ENCODE data around the gene RCBTB2.
"Not testable (repeated sequence)": the region's sequence is repeated elsewhere in the genome, so short reads cannot be mapped to it uniquely, and the experiment has no call there.

The RCBTB2 gene

DNA sequence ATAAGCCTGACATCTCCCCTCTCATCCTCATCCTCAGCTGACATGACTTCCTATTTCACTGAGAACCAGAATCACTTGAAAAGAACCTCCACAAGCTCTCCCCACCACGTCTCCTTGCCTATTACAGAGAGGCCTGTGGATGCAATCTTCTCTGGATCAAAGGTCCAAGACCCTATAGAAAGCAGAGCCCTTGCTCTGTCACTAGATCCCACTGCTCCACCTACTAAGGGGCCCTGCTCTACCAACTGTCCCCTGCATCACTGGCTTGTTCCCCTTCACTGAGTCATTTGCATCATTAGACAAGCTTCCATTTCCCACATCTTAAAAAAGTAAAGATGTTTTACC, 40.8 kb downstream of the RCBTB2 start:
- DNase-seq, result no peak

DNA sequence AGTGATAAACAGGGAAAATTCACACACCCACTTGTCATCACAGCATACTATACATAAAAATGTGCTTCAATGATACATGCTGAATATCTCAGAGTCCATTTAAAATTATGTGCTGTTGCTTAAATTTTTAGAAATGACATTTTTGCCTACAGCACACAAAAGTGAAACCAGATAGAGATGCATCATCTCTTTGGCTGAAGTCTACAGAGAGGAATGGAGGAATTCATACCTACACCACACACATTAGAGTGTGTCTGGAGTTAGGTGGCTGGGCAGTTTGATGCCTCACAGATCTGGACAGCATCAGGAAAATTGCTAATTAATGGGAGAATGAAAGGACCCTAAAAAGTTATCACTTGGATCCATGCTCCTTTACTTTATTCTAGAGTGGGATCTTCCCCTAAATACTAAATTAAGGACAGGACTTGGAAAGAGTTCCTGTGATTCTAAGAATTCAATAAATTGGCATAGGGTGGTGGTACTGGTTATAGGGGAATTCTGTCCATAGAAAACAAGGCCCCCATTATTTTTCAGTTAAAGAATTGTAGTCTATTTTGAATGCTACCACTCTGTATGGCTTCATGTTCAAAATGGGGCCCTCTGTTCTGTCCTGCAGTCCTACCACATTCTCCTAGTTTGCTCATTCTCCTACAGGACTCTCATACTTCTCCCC, 41.3 kb downstream of the RCBTB2 start:
- no peak for DNase-seq

- DNase-seq, result no peak
Measured at GRCh38 chr13:48490241-48490640, 42.6 kb downstream of the RCBTB2 start.

DNA sequence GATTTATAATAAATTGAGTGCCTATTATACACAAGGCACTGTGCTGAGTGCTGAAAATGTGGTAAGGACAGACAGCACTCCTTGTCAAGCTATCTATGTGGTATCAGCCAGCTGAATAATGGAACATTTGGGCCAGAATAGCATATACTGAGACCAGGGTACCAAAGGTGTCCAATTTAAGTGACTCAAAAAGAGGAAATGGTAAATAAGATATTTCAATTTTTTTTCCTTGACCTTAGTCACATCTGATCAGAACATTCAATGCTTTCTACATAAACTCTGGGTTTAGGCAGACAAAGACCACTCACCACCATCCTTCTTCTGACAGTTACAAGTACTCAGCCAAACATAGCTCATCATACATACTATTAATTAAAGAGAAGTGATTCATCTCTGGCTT, 43.2 kb downstream of the RCBTB2 start:
- no peak for DNase-seq

DNA sequence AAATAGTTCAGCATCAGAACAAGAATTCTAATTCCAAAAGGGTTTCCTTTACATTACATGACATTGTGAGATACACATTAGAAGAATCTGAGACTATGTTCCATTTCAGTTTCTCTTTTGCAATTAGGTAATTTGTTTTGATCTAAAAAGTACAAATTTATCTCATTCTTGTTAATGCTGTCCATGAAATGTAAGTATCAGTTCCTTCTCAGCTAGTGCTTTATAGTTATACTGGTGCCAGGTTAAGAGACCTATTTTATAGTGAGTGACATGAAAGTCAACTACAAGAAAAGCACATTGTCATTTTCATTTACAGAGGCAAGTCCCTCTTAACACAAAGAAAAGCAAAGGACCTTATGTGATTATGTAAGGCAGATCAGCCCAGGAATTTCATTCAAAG, 43.9 kb downstream of the RCBTB2 start:
- no peak for DNase-seq

DNA sequence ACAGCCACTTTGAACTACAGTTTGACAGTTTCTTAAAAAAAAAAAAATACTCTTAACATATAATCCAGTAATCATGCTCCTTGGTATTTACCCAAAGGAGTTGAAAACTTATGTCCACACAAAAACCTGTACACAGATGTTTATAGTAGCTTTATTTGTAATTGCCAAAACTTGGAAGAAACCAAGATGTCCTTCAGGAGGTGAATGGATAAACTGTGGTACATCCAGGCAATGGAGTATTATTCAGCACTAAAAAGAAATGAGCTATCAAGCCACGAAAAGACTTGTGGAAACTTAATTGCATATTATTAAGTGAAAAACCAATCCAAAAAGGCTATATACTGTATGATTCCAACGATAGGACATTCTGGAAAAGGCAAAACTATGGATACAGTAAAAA, 44.9 kb downstream of the RCBTB2 start:
- DNase-seq, result no peak

DNA sequence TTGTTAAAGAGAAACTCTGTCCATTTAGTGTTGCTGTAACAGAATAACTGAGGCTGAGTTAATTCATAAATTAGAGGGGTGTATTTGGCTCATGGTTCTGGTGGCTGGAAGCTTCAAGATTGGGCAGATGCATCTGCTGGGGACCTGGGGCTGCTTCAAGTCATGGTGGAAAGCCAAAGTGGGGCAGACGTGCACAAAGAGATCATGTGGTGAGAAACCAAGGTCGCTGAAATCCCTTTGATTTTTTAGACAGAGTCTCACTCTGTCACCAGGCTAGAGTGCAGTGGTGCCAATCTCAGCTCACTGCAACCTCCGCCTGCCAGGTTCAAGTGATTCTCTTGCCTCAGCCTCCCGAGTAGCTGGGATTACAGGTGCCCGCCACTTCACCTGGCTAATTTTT, 46.0 kb downstream of the RCBTB2 start:
- no peak for DNase-seq

- DNase-seq, result no peak
Measured at GRCh38 chr13:48486362-48486761, 46.5 kb downstream of the RCBTB2 start.

DNA sequence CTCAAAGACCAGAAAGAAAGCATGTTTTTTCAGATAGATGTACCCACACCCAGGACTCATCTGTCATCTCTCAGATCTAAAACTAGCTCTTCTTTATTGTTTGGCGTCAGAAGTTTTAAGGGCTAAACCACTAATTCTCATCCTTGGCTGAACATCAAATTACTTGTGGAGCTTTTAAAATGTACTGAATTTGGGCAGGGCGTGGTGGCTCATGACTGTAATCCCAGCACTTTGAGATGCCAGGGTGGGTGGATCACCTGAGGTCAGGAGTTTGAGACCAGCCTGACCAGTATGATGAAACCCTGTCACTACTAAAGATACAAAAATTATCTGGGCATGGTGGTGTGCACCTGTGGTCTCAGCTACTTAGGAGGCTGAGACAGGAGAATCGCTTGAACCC, 47.4 kb downstream of the RCBTB2 start:
- no peak for DNase-seq

DNA sequence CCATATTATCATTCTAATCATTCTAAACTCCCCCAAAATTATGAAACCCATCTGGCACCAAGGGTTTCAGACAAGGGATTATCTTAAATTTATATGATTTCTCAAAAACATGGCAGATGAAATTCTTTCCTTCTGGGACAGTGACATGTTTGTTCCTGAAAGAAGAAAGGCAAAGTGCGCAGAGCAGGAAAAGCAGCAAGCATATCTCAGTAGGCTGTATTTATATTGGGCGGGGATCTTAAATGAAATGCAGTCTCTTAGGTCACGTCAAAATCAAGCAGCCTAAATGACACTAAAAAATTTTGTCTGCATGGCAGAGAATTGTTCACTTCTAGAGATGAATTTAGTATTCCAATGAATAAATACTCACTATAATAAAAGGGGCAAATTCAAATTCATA, 49.3 kb downstream of the RCBTB2 start:
- DNase-seq, result no peak

DNA sequence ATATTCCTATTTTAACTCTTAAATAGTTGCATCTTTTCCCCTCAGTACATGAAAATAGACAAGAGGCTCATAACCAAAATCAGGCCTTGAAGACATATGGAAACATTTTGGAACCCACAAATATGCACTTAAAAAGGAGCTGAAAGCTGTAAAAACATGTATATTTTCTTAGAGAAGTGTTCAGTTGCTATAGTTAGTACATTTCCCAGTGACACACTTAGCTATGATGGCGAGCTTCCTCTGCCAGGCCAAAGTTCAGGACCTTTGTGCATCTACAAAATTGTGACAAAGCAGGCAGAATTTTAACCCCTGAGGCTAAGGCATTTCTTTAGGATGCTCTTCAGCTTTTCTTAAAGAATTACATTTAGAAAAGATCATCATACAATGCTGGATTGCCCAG, 54.5 kb downstream of the RCBTB2 start:
- DNase-seq, result no peak

- no peak for DNase-seq
Measured at GRCh38 chr13:48477191-48477855, 55.6 kb downstream of the RCBTB2 start.

GRCh38 chr13:48476686-48477085, 56.2 kb downstream of the RCBTB2 start:
- no peak for DNase-seq

DNA sequence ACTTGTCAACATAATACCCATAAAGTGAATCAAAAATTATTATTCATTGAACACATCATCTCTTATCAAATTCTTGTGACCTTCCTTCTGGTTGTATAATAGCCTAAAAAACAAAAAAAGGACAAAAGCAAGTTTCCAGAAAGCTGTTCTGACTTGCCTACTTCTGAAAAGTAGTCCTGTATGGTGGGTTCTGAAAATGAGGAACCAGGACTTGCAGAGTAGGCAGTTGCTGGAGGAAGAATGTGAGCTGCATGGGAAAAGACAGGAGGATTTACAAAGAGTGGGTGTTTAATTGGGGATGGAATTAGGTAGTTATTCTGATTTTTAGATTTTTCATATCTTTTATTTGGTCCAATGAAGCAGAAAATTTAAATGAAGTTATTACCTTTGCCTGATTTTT, 56.7 kb downstream of the RCBTB2 start:
- DNase-seq, result no peak

DNA sequence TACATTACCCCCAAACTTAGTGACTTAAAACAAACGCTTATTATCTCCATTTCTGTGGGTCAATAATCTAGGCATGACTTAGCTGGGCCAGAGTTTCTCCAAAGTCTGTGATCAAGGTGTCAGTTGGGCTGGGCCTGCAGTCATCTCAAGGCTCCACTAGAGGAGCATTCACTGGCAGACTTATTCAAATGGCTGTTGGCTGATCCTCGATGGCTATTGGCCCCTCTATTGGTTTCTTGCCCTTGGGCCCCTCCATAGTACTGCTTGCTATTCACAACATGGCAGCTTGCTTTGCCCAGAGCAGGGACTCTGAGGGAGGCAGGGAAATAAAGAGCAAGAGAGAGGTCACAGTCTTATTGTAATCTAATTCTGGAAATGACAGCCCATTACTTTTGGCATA, 57.6 kb downstream of the RCBTB2 start:
- DNase-seq, result no peak

DNA sequence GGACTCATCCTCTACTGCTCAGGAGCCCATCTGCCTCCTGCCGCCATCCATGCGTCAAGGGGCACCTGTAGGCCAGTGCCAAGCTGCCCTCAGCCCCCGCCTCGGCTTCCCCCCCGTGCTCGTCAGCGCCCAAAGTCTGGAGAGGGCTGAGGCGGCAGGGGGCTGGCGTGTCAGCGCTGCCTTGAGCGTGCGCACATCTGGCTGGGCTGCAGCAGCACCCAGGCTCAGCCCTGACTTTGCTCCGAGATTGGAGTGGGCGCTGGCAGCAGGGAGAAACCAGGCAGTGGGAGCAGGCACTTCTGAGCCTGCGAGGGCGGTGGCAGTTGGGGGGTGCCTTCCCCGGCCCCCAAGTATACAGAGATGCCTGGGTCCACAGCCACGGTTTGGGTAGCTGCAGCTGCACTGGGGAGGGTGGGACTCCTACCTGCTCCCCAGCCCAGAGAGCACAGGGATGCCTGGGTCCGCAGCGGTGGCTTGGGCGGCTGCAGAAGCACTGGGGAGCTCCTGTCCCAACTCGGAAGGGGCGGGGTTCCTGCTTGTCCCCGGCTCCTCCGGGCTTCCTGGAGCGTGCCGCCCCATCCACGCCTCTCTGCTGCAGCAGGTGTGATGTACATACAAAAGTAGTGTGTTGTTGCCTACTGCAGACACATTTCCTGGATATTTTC, 75.2 kb downstream of the RCBTB2 start:
- DNase-seq, result no peak

DNA sequence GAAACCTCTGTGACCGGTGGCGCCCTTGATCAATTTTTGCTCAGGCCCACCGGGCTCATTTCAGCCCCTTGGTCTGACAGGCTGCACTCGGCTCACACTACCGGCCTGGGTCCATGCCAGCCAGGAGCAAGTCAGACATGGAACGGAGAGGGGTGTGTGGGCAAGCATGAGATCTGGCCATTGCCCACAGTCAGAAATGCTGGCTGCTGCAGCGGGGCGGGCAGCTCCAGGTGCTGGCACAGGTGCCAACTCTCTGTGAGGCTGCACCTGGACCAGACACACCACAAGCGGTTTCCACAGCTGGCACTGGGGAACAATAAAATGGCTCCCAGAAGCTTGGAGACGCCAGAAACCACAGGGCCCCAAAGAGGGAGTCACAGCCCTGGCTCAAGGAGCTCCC, 76.3 kb downstream of the RCBTB2 start:
- no peak for DNase-seq

- not testable (repeated sequence) for DNase-seq
Measured at GRCh38 chr13:48451196-48451595, 81.7 kb downstream of the RCBTB2 start.

GRCh38 chr13:48449656-48450055, 83.2 kb downstream of the RCBTB2 start:
- DNase-seq, result no peak

DNA sequence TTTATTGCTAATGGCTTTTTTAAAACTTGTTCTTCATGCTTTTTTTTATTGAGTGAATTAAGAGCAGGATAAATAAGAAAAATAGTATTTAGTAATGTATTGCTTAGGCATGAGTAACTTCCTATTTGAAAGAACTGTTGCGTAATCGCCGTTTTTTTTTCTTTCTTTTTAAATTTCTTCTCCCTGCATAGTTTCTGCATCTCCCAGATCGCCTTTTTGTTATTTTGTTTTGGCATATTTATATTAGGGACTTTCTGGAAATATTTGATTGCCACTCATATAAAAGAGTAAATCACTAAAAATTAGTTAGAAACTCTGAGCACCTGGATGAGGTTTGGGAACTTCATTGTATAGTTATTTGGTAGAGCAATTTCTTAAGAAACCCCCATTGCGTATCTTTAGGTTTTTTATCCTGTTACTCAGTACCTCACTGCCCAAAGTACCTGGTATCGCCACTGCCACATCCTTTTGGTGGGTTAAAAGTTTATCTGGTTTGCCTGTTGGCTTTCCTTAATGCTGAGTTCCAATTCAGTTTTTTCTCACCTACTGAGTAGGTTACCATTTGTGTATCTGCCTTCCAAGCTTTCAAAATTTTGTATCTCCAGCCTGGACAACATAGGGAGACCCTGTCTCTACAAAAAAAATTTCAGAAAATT, 83.8 kb downstream of the RCBTB2 start:
- no peak for DNase-seq

- no peak for DNase-seq
Measured at GRCh38 chr13:48448285-48448958, 84.5 kb downstream of the RCBTB2 start.

DNA sequence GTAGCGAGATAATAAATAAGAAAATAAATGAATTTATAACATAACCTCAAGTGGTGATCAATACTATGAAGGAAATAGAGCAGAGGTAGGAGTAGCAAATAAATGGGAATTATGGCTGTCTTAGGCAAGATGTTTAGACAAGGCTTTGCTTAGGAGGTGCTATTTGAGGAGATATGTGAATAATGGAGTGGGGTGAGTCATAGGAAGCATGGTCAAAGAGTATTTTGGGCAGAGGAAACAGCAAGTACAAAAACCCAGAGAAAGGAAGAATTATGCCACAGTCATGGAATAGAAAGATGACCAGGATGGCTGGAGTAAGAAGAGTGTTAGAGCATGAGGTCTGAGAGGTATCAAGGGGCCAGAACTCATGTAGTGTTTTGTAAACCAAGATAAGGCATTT, 86.4 kb downstream of the RCBTB2 start:
- DNase-seq, result no peak

DNA sequence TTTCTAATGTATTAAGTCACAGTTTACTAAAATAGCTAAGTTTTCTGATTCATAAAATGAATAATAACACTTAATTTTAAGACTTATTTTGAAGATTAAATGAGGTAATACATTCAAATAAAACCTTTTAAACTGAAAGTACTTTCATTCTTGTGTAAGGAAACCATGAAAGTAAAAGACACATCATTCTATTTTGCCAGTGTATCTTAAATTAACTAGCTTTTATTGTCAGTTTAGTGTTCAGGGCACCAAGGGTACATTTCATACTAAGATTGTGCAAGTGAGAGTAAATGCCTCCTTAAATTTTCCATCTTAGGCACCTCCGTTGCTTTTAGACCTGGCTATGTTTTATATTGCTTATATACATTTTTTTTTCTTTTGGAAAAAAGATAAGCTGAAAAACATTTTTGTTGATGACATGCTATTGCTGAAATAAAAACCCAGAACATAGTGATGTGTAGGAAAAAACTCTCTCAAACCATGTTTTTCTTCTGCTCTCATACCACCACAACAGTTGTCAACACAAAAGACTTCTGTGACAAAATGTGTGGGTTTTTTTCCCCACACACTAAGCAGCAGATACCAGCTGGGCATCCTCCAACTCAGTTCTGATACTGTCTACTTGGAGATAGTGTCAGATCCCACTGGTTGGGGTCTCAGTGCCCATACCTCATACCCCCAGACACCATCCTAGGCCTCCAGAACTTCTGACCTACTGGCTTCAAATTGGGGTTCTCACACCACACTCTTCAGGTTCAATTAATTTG, 89.3 kb downstream of the RCBTB2 start:
- DNase-seq, result no peak
